Lower leg skin (tissue), 3 donors: ENCODE data around the gene SUFU.

Experiments used
- CTCF ChIP-seq, 3 donors: fragments of 450-650 bp; IDR thresholded peaks; one replicate each; pipeline ENCODE4 v1.5.1; 2016; ENCODE audit warnings: antibody characterized with exemption in 3 of 3, mild to moderate bottlenecking in 3 of 3, moderate library complexity in 2 of 3
- POLR2A ChIP-seq, 2 donors: fragments of 450-650 bp; IDR thresholded peaks; one replicate each; pipeline ENCODE4 v1.6.1; 2016 to 2017; ENCODE audit warnings: antibody characterized with exemption in 2 of 2, mild to moderate bottlenecking in 1 of 2, moderate library complexity in 1 of 2

GRCh38 chr10:102679596-102679995, 175.8 kb downstream of the SUFU start:
- TF ChIP-seq CTCF (IDR thresholded peaks at IDR 0.05) (no peak), POLR2A (IDR thresholded peaks at IDR 0.05) (no peak)
